Ishikawa (cell line): ENCODE results near the gene LPP.

Source experiments
- CEBPB ChIP-seq: IDR thresholded peaks from 2 replicates; pipeline ENCODE4 v1.6.1; 2012
- EGR1 ChIP-seq: IDR thresholded peaks from 2 replicates; pipeline ENCODE4 v1.6.1; 2012
- EP300 ChIP-seq: IDR thresholded peaks from 2 replicates; pipeline ENCODE4 v1.6.1; 2012; ENCODE audit warnings: borderline replicate concordance
- FOXM1 ChIP-seq: IDR thresholded peaks from 2 replicates; pipeline ENCODE4 v1.6.1; 2012; ENCODE audit warnings: low read depth, borderline replicate concordance
- RAD21 ChIP-seq: IDR thresholded peaks from 2 replicates; pipeline ENCODE4 v1.6.1; 2012; ENCODE audit warnings: low read depth
- YY1 ChIP-seq: IDR thresholded peaks from 2 replicates; pipeline ENCODE4 v1.6.1; 2012; ENCODE audit warnings: low read depth
- TF ChIP-seq, protein P1 (sequence below): IDR thresholded peaks from 2 replicates; pipeline ENCODE4 v1.6.1; 2012

DNA sequence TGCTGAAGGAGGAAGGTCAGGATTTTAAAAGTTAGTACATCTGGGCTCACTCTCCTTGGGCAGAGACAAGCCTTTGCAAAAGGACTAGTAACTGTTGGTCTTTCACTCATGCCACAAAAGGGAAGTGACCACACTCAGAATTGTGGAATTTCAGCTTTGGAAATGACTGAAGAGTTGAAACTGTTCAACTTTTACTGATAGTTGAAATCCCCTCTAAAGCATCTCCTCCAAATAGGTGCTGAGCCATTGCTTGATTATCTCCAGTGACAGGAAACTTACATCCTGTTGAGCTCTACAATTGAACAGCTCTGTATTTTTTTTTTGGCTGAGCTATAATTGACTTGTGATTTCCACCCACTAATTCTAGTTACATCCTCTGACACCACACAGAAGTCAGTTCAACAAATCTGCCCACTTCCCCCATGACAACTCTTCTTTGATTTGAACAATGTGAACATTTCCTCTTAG is 763.0 kb downstream of the LPP start:
- no peak for TF ChIP-seq EP300
- TF ChIP-seq FOXM1: no peak
- no peak for TF ChIP-seq YY1
- no peak for TF ChIP-seq CEBPB
- no peak for TF ChIP-seq RAD21
- TF ChIP-seq, protein P1, sequence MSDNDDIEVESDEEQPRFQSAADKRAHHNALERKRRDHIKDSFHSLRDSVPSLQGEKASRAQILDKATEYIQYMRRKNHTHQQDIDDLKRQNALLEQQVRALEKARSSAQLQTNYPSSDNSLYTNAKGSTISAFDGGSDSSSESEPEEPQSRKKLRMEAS: no peak
- no peak for TF ChIP-seq EGR1
